Mucosa of descending colon (tissue), 3 donors: ENCODE results near the gene LPIN3. TPM values are rescaled to one million over a fixed set of nuclear protein-coding genes. Genes with fewer than 3 reads are reported as not detected.
A peak's percentile ranks its signal among the peaks of the same experiment; 100 is the strongest.

Experiments used
- ATAC-seq: fragments of 200-7000 bp; cut with Tn5 transposase; one replicate; pipeline ENCODE4 v1.9.1; 2020; ENCODE audit warnings: mild to moderate bottlenecking, moderate library complexity
- DNase-seq, 3 donors: peaks; one replicate each; pipeline ENCODE4 v3.0.0-alpha.2; 2020
- H3K36me3 ChIP-seq: fragments of 200-600 bp; one replicate; pipeline ENCODE4 v1.8.0; 2021; ENCODE audit warnings: low read depth, mild to moderate bottlenecking
- H3K4me1 ChIP-seq: fragments of 200-600 bp; one replicate; pipeline ENCODE4 v1.8.0; 2021; ENCODE audit warnings: low read depth, mild to moderate bottlenecking
- H3K4me3 ChIP-seq: fragments of 200-600 bp; one replicate; pipeline ENCODE4 v1.8.0; 2021; ENCODE audit warnings: mild to moderate bottlenecking
- H3K9me3 ChIP-seq: fragments of 200-600 bp; one replicate; pipeline ENCODE4 v1.8.0; 2021; ENCODE audit warnings: mild to moderate bottlenecking
- CTCF ChIP-seq: fragments of 200-600 bp; IDR thresholded peaks from one replicate; pipeline ENCODE4 v1.8.0; 2022; ENCODE audit warnings: antibody characterized with exemption, mild to moderate bottlenecking
- intact Hi-C, 2 donors: fragments of 100-400 bp; cut with DNase I in 1 of 2; cut with micrococcal nuclease in 1 of 2; formaldehyde crosslinking; loops; one replicate each; pipeline versions ENCODE4 v1.11.0 to v1.11.1; 2022; cut with DNase I, micrococcal nuclease
- total RNA-seq, 3 donors: library from RNA; stranded (reverse); fragmentation: NEBNext Ultra II Directional in 2 of 3; extraction: Animal tissue kit (Norgen Biotek cat#: 25700) in 2 of 3; gene quantifications; one replicate each; pipeline versions ENCODE4 v1.2.1 to v1.2.4, GENCODE V29; 2021 to 2023
- donor health status: DM: no; HTN: no; CAD: no; lungs with moderate emphysema.
- donor health status: DM: no; HTN: no; CAD: no.
- donor health status: DM: no; HTN: yes; CAD: no.

LPIN3 gene
- total RNA-seq, 3 donors from 2014 or later = 48.0 to 73.3 (median 52.7) TPM

DNA sequence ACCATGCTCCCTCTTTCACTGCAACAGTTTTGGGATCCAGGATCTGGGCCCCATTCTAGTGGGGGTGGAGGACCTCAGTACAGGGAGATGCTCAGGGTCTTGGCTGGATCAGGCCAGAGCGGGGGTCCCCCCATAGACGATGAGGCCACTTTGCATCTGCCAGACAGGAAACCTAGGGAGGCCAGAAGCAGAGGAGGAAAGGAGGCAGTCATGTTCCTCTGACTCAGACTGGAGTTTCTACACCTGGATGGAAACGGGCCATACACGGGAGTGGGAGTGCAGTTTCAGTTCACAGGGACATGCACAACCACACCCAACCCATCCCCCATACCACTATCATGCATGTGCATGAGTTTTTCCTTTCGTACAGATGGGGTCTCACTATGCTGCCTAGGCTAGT lies 29.6 kb downstream of the LPIN3 start:
- intact Hi-C loops = no loop called here
- no peak for TF ChIP-seq CTCF
- ATAC-seq = no peak
- H3K36me3 ChIP-seq = no peaks in the 10 kb centered on the region
- H3K4me3 ChIP-seq = no peak overlapping the region
- DNase-seq = peak in 1 of 3 donors; percentile 8
- peaks cover 6% of the 10 kb centered on the region for H3K4me1 ChIP-seq
- H3K9me3 ChIP-seq = no peaks in the 10 kb centered on the region

- H3K9me3 ChIP-seq = no peaks in the 10 kb centered on the region
- H3K4me3 ChIP-seq = no peak overlapping the region
- no peaks in the 10 kb centered on the region for H3K36me3 ChIP-seq
- TF ChIP-seq CTCF = no peak
- no peaks in the 10 kb centered on the region for H3K4me1 ChIP-seq
- intact Hi-C loops = no loop called here
- DNase-seq (no peak), ATAC-seq (no peak)
Observed at GRCh38 chr20:41371371-41371770, 30.8 kb downstream of the LPIN3 start.

GRCh38 chr20:41373251-41373783 lies 32.7 kb downstream of the LPIN3 start:
- Histone ChIP-seq H3K4me3 (no peak overlapping the region), H3K36me3 (no peaks in the 10 kb centered on the region), H3K9me3 (no peaks in the 10 kb centered on the region), H3K4me1 (no peaks in the 10 kb centered on the region)
- ATAC-seq = no peak
- peak in 1 of 3 donors; percentile 16 for DNase-seq
- no peak for TF ChIP-seq CTCF
- intact Hi-C loops = no loop called here

- ATAC-seq = no peak
- Histone ChIP-seq H3K4me1 (no peaks in the 10 kb centered on the region), H3K36me3 (no peaks in the 10 kb centered on the region), H3K4me3 (no peak overlapping the region), H3K9me3 (no peaks in the 10 kb centered on the region)
- intact Hi-C loops = no loop called here
- DNase-seq = peak in 1 of 3 donors; percentile 24
- no peak for TF ChIP-seq CTCF
Observed at GRCh38 chr20:41373931-41374920, 33.6 kb downstream of the LPIN3 start.

DNA sequence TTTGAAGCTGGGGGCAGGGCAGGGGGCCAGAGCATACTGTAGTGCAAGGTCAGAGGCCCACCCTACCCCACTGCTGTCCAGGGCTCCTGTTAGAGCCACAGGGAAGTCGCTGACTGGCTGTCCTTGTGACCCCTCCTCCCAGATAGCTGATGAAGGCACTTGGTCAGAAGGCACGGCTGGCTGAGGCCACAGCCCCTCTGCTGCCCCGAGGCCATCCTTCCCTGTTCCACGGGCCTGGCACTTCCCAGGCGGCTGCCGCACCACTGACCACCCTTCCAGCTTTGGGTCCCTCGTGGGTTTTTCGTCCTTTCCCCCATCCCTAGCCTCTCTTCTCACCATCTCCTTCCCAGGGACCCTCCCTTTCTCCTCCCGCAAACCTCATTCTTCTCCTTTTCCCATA lies 35.2 kb downstream of the LPIN3 start:
- no peaks in the 10 kb centered on the region for H3K36me3 ChIP-seq
- ATAC-seq (no peak), DNase-seq (peak in 1 of 3 donors; percentile 12)
- H3K4me3 ChIP-seq = no peak overlapping the region
- H3K9me3 ChIP-seq = no peaks in the 10 kb centered on the region
- intact Hi-C loops = no loop called here
- no peaks in the 10 kb centered on the region for H3K4me1 ChIP-seq
- TF ChIP-seq CTCF = no peak
